Immature natural killer cell (primary cell): ENCODE measurements around the gene JAGN1. TPM values are rescaled to one million over a fixed set of nuclear protein-coding genes. Genes with fewer than 3 reads are reported as not detected.

ENCODE experiments used
- DNase-seq, 3 donors: peaks; one replicate each; pipeline ENCODE4 v3.0.0; 2022; ENCODE audit warnings: mixed read lengths in 1 of 3
- H3K27ac Mint-ChIP-seq, 6 donors: one replicate each; pipeline ENCODE4 v1.8.0; 2020; ENCODE audit warnings: mixed read lengths in 6 of 6, mild to moderate bottlenecking in 5 of 6, inconsistent platforms in 4 of 6, moderate library complexity in 3 of 6
- H3K27me3 Mint-ChIP-seq, 3 donors: one replicate each; pipeline ENCODE4 v1.8.0; 2020 to 2021; ENCODE audit warnings: low read depth in 3 of 3, mild to moderate bottlenecking in 3 of 3, mixed read lengths in 3 of 3, moderate library complexity in 3 of 3, inconsistent platforms in 1 of 3
- H3K36me3 Mint-ChIP-seq, 3 donors: one replicate each; pipeline ENCODE4 v1.8.0; 2020; ENCODE audit warnings: mixed read lengths in 3 of 3, inconsistent platforms in 2 of 3, mild to moderate bottlenecking in 2 of 3
- H3K4me1 Mint-ChIP-seq, 2 donors: one replicate each; pipeline ENCODE4 v1.8.0; 2020; ENCODE audit warnings: inconsistent platforms in 2 of 2, mild to moderate bottlenecking in 2 of 2, mixed read lengths in 2 of 2, moderate library complexity in 1 of 2
- H3K4me3 Mint-ChIP-seq, 5 donors: one replicate each; pipeline ENCODE4 v1.8.0; 2020; ENCODE audit warnings: mild to moderate bottlenecking in 5 of 5, mixed read lengths in 5 of 5, inconsistent platforms in 3 of 5, moderate library complexity in 3 of 5
- H3K9me3 Mint-ChIP-seq, 6 donors: one replicate each; pipeline ENCODE4 v1.8.0; 2020; ENCODE audit warnings: mild to moderate bottlenecking in 6 of 6, mixed read lengths in 6 of 6, inconsistent platforms in 4 of 6, moderate library complexity in 3 of 6
- polyA plus RNA-seq, 3 donors: library from polyadenylated mRNA; unstranded; fragments of 300-500 nt; fragmentation: Illumina TruSeq; gene quantifications; one replicate each; pipeline ENCODE4 v1.2.3, GENCODE V29; 2021

The JAGN1 gene
- polyA plus RNA-seq, 3 donors from 2014 or later, result 36.1 to 50.3 (median 37.9) TPM

DNA sequence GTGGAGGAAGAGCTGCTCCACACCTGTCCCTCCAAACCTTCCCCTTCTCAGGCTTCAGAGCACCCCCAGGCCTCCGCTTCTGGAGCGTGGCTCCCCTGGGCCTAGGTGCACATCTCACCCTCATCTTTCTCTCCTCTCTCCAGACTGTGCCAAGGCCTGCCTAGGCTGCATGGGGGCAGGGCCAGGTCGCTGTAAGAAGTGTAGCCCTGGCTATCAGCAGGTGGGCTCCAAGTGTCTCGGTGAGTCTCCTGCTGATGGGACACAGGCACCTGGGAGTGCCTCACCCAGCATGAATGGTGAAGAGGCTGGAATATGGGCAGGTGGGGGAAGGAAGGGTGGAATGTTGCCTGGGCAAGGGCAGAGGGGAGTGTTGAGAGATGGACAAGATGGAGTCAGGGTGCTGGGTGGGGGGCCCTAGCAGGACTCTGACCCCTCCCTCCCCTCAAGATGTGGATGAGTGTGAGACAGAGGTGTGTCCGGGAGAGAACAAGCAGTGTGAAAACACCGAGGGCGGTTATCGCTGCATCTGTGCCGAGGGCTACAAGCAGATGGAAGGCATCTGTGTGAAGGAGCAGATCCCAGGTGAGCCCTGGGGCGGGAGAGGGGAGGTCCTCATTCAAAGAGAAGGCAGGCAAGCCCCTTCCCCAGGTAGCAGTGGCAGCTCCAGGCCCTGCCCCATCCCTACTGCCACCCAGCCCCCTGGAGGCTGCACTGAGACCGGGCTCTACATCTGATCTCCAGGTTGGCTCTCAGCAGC is 52.7 kb downstream of the JAGN1 start:
- H3K27ac Mint-ChIP-seq, result peak overlapping the region in 1 of 6 donors; percentile 62
- no peak for DNase-seq
- no peak overlapping the region for H3K4me3 Mint-ChIP-seq

More for the DNA sequence above, 52.7 kb downstream of the JAGN1 start:
- H3K27me3 Mint-ChIP-seq, result no peaks in the 10 kb centered on the region
- no peaks in the 10 kb centered on the region for H3K9me3 Mint-ChIP-seq
- H3K4me1 Mint-ChIP-seq, result peaks cover 0 to 4% of the 10 kb centered on the region in 2 donors
- H3K36me3 Mint-ChIP-seq, result peaks cover 0 to 5% (median 0%) of the 10 kb centered on the region in 3 donors

Other genes starting within 250 kb of the JAGN1 start
- 100 to 1,000 TPM in 1 of 3 donors, 10 to 100 TPM in 2; 59.2 to 118 (median 66.6) TPM for gene MTMR14, start 241.1 kb upstream of the JAGN1 start, polyA plus RNA-seq
- under 1 TPM in 1 of 3 donors, not detected in 2; 0.31 TPM for gene CPNE9, start 186.8 kb upstream of the JAGN1 start, polyA plus RNA-seq
- gene BRPF1, start 158.9 kb upstream of the JAGN1 start, polyA plus RNA-seq, result 10 to 100 TPM; 10.6 to 45.8 (median 11.7) TPM
- 10 to 100 TPM; 30.3 to 57.3 (median 44.4) TPM for gene OGG1, start 140.7 kb upstream of the JAGN1 start, polyA plus RNA-seq
- gene CAMK1, start 120.7 kb upstream of the JAGN1 start, polyA plus RNA-seq, result 10 to 100 TPM; 15.4 to 29.0 (median 19.2) TPM
- 100 to 1,000 TPM in 1 of 3 donors, 10 to 100 TPM in 2; 58.1 to 121 (median 73.6) TPM for gene TADA3, start 98.1 kb upstream of the JAGN1 start, polyA plus RNA-seq
- gene ARPC4, start 97.5 kb upstream of the JAGN1 start, polyA plus RNA-seq, result 100 to 1,000 TPM; 378 to 470 (median 428) TPM
- 10 to 100 TPM in 1 of 3 donors, 1 to 10 TPM in 2; 4.2 to 10.1 (median 5.0) TPM for gene TTLL3, start 80.3 kb upstream of the JAGN1 start, polyA plus RNA-seq
- gene RPUSD3, start 46.6 kb upstream of the JAGN1 start, polyA plus RNA-seq, result 100 to 1,000 TPM in 2 of 3 donors, 10 to 100 TPM in 1; 94.7 to 153 (median 101) TPM
- not detected for gene CIDEC, start 10.4 kb upstream of the JAGN1 start, polyA plus RNA-seq
- gene IL17RE, start 12.2 kb downstream of the JAGN1 start, polyA plus RNA-seq, result under 1 TPM in 1 of 3 donors, not detected in 2; 0.14 TPM
- 10 to 100 TPM in 2 of 3 donors, 1 to 10 TPM in 1; 1.7 to 16.5 (median 12.6) TPM for gene IL17RC, start 26.5 kb downstream of the JAGN1 start, polyA plus RNA-seq
- 10 to 100 TPM; 38.9 to 67.8 (median 51.3) TPM for gene CRELD1, start 43.2 kb downstream of the JAGN1 start, polyA plus RNA-seq
- 1 to 10 TPM in 2 of 3 donors, under 1 TPM in 1; 0.32 to 3.4 (median 1.8) TPM for gene PRRT3, start 61.8 kb downstream of the JAGN1 start, polyA plus RNA-seq
- gene EMC3, start 96.2 kb downstream of the JAGN1 start, polyA plus RNA-seq, result 100 to 1,000 TPM in 1 of 3 donors, 10 to 100 TPM in 2; 85.7 to 107 (median 89.0) TPM
- gene FANCD2, start 135.8 kb downstream of the JAGN1 start, polyA plus RNA-seq, result 1 to 10 TPM; 2.4 to 4.0 (median 2.8) TPM
- gene FANCD2OS, start 217.6 kb downstream of the JAGN1 start, polyA plus RNA-seq, result not detected
- gene BRK1, start 225.1 kb downstream of the JAGN1 start, polyA plus RNA-seq, result 100 to 1,000 TPM; 290 to 348 (median 301) TPM